ENCODE measurements around the gene DUT.
"Not testable (repeated sequence)": the region's sequence is repeated elsewhere in the genome, so short reads cannot be mapped to it uniquely, and the experiment has no call there.

DUT gene

DNA sequence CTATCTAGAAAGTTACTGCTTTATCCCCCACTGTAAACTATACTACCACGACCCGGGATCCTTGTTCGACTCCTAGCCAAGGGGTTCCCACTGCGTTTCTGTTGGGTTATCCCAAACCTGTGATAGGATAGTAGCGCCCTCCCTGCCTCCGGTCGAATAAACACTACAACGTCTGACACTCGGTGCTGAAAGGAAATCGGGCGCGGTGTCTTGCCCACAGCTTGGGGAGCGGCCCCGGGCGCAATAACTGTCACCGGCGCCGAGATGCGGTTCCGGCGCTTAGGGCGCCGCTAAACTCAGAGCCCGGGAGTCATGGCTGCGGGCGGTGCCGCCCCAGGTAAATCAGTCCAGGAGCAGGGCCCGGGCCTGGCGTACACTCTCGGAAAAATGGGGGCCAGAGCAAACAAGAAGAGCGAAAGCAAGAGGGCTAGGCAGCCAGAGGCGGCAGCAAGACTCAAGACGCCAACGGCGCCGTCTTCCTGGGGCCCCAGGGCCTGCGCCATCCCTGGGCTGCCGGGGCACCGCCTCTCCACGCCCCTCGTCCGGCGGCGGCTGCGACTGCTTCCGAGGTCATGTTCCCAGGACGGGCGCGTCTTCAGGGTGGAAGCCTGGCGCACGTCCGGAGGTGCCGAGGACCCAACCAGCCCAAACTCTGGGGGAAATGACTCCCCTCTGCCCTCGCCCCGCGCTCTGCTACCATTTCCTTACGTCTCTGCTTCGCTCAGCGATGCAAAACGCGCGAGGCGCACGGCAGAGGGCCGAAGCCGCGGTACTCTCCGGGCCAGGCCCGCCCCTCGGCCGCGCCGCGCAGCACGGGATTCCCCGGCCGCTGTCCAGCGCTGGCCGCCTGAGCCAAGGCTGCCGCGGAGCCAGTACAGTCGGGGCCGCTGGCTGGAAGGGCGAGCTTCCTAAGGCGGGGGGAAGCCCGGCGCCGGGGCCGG lies at the start of gene DUT:
Gene DUT, plus strand, starts transcription at position 575 of the 941 bp plus-strand sequence. Its CDS starts 87 bp downstream, at position 662.
- DNase-seq: no peak

DNA sequence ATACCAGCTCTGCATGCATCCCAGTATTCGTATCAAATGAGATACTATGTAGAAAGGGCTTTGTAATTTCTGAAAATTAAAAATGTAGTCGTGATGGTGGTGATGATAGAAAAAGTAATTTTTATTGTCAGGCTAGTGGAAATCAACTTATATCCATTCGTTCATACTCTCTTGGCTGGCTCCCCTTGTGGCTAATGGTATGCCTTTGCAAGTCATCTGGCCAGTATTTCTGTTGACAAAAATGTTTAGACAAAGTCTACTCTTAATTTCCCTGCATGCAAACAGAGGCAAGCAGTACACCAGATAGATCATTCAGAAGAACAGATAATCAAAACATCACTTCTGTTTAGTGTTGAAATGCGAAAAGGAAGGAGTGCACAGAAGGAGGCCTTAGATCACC lies 49.6 kb upstream of the DUT start:
- DNase-seq: no peak

DNA sequence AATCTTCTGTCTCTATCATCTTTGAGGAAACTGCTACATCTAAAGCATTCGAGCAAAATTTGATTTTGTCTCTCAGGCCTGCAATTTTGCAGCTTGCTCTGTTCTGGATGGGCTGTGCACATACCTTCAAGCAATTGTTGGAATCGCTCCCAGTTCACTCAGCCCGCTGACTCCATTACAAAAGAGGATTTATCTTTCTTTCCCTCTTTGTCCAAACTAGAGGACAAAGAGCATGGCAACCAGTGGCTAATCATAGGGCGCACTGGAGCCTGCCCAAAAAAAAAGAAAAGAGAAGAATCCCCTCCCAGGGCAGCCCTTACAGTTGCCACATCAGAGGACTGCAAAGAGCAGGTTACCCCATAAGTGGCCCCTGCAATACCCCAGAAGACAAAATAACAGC lies 49.0 kb upstream of the DUT start:
- DNase-seq: no peak

DNA sequence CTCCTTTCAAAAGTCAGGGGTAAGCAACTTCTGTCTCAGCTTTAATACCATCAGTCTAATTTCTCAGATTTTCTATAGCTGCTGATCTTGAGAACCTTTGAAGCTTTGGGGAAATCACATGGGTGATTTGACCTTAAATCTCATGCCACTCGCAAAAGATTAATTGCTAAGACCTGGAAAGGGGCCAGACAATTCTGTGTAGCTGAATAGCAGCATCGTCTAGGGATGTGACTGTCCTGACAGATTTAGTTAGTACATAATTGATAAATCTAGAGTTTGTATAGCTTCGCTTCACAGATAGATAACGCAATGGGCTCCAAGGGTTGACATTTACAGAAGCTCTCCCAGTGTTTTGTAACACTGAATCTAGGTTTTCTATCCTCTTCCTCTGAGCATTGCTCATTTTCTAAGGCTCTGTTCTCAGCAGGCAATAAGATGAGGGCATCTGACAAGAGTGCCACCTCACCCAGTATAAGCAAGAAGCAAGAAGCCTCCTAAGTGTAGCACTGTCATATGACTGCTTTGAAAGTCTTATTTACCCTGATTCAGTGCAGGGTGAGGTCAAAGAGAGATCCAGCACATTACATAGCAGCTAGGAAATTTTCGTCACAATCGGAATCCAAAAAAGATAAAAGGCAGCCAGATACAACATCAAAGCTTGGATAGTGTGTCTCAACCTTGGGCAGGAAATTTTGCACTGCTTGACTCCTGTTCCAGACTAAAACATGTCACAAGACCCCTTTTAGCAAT lies 47.7 kb upstream of the DUT start:
- no peak for DNase-seq

DNA sequence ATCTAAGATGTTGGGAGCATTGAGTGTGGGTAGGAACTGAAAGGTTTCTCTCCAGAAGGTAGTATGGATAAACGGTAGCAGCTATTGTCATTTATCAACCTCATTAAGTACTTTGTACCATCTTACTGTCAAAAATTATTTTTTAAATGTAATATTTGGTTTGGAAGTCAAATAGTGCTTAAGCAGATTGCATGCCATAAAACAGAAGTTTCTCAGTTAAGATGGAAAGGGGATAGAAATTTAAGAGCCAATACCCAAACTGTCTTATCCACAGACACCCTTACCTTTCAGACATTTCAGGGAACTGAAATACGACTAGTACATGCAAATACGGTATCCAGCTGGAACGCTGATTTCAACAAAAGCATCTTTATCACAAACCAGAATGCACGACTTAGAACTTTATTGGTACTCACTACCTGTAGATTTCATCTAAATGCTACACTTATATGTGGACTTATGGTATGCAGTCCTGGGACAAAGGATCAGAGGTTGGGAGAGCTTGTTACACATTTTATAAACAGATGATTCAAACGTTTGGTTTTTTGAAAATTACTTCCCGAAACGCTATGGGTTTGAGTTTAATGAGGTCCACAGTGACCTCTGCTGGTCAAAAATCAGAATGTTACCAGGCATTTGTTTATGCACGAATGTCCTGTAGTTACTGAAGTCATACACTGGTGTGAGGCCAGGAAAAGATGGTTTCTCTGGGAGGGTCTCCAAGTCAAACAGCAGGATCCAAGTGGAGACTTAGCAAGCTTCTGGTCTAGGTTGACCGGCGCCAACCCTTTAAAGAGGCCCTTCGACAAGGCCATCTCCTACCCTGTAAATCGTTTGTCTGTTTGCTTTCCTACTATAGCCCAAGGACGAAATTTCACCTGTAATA lies 45.7 kb upstream of the DUT start:
- DNase-seq: peak; percentile 26

DNA sequence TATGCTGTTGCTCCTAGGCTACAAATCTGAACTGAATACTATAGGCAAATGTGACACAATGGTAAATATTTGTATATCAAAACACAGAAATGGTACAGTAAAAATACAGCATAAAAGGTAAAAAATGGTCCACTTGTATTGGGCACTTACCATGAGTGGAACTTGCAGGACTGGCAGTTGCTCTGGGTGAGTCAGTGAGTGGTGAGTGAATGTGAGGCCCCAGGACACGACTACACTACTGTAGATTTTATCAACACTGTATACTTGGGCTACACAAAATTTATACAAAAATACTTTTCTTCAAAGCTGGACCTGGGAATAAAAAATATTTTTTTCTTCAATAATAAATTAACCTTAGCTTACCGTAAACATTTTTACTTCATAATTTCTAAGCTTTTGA lies 41.6 kb upstream of the DUT start:
- no peak for DNase-seq

DNA sequence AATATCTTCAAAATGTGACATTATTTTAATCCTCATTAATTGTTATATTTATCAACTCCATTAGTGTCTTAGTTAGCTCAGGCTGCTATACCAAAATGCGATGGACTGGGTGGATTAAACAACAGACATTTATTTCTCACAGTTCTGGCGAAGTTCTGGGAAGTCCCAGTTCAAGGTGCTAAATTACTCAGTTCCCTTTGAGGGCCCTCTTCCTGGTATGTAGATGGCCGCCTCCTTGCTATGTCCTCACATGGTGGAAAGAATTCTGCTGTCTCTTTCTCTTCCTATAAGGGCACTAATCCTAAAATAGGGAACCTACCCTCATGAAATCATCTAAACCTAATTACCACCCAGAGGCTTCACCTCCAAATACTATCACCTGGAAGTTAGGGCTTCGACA lies 38.8 kb upstream of the DUT start:
- DNase-seq: no peak

DNA sequence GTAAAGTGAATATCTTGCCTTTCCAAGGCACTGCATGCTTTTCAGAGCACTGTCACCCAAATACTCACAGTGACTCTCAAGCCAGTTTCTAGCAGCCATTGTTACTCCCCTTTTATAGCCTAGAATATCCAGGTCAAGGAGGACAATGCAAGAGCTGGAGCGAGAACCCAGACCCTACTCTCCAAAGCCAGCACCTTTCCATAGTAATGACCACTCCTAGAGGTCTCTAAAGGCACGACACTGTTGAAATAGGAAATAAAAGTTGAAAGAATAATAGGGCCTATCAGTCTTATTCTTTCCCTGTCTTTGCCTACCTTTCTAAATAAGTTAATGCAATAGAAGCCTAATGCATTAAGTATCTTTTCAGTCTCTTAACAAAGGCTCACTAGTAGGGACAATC lies 33.6 kb upstream of the DUT start:
- DNase-seq: no peak

DNA sequence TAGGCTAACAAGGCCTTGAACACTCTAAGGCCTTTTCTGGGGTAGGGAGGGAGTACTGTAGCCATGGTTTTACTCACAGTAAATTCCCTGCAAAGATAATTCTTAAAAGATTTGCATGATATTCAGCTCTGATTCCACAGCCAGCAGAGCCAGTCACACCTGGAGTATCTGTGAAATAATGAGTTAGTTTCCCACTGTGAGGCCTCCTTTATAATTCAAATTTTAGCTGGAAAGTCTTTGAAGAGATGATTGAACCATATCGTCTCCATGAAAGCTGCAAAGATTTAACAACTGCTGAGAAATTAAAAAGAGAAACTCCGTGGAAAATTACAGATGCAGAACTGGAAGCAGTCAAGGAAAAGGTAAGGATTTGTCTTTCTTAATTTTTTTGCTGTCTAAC lies 32.3 kb upstream of the DUT start:
- DNase-seq: no peak

DNA sequence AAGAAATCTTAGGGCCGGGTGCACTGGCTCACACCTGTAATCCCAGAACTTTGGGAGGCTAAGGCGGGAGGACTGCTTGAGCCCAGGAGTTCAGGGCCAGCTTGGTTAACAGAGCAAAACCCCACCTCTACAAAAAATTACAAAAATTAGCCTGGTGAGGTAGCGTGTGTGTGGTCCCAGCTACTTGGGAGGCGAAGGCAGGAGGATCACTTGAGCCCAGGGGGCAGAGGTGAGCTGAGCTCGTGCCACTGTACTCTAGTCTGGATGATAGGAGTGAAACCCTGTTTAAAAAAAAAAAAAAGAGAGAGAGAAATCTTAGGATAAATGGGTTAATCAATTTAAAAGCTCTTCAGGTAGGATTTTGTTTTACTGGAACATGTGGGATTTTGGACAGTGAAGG lies 31.2 kb upstream of the DUT start:
- no peak for DNase-seq

DNA sequence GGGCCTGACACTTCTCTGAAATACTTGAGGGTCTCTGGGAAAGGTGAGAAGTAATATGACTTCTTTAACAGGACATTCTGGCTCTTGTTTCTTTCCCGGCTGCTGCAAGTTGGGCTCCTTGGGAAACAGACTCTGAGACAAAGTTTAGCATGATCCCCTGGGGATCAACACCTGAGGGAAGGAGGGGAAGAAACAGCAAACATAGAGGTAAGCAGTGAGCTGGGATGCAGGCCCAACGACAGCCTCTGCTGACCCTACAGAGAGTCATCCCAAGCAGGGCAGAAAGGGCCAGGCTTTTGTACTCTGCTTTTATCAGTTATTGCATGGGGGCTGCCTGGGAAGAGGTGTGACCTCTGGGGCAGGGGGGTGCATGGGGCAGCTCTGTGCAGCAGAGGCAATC lies 26.8 kb upstream of the DUT start:
- DNase-seq: no peak

DNA sequence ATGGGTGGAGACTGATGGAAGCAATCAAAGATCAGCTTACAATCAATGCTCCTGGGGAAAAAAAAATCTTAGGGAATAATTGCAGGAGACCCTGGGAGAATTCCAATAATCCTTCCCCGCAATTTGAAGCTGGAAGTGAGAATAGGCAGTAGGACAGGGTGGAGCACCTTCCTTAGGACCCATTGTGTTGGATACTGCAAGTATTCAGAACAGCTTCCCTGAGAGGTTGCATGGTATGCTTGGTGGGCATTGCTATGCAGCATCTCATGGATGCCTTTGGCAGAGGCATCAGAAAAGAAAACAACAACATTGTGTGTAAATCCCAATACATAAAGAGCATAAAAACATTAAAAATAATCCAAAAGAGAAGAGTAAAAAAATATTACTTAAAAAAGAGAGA lies 24.6 kb upstream of the DUT start:
- no peak for DNase-seq

DNA sequence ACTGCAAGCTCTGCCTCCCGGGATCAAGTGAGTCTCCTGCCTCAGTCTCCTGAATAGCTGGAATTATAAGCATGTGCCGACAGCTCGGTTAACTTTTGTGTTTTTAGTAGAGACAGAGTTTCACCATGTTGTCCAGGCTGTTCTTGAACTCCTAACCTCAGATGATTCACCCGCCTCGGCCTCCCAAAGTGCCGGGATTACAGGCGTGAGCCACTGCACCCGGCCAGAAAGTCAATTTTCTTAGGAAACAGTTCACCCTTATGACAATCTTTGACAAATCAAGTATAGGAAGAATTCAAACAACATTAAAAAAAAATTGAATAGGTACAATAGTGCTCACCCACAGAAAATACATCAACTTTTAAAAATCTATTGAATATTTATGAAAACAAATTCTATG lies 23.6 kb upstream of the DUT start:
- no peak for DNase-seq

DNA sequence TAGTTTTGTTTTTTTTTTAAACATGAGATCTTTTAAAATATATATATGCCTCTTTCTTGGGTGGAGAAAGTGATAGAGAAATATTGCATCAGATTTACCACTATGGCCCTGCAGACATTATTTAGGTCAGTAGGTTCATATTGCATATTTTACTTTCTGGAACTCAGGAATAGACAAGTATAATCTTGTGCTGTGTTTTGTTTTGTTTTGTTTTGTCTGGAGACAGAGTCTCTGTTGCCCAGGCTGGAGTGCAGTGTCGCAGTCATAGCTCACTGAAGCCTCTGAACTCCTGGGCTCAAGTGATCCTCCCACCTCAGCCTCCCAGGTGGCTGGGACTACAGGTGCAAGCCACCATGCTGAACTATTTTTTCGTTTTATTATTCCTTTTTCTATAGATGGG lies 21.5 kb upstream of the DUT start:
- DNase-seq: no peak

DNA sequence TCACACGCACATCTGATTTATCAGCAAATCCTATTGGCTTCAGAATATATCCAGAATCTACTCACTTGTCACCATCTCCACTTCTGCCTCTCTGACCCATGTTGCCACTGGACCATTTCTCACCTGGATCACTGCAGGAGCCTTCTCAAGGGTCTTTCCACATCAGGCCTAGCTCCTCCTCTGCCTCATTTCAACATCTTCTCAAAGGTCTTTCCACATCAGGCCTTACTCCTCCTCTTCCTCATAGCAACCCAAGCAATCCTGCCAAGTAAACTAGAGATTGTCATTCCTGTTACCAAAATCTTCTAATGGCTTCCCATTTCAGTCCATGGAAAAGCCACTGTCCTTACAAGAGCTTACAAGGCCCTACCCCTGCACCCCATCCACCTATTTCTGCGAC lies 18.0 kb upstream of the DUT start:
- DNase-seq: no peak

DNA sequence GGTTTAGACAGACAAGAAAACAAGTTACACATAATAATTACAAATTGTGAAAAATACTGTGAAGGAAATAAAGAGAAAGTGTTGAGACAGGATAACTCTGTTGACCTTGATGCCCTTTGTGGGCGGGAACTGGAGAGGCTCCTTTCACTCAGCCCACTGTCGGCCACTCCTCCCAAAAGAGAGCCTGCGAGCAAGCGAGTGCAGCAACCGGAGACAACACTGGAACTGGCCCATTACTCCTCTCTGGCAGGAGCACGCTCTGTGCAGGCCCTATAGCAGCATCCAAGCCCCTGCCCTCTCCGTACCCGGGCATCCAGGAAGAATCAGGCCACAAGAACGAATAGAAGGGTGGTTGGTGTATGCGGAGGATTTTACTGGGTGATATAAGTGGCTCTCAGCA lies 16.2 kb upstream of the DUT start:
- DNase-seq: no peak

DNA sequence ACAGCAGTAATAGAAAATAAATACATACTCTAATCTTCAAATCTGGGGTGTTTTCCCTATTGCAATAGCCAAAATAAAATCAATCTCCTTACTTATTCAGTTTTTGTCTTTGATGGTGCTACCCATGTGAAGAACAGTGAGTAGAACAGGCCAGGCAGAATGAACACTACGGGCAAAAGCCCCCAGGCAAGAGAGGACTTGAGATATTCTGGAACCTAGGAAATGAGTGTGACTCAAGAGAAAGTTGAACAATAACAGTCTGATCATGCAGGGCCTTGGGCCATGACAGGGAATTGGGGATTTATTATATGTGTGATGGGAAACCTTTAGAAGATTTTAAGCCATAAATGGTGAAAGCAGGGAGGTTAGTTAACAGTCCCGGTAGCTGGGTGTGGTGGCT lies 14.0 kb upstream of the DUT start:
- DNase-seq: no peak

DNA sequence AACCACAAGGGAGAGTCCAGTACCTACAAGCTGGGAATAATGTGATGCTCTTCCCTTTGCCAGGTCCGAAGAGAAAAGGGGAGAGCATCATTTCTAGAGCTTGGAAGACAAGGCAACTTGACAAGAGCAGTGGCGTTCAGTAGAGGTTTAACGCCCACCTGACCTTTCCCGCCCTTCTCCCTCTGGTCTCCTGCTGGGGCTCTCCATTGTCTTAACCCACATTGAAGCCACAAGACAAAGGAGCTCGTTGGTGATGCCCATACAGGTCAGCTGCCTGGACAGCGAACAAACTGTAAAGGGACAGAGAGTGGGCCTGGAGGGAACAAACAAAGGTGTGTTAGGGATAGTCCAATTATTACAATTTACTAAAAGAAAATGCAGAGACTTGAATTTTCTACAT lies 13.1 kb upstream of the DUT start:
- no peak for DNase-seq

DNA sequence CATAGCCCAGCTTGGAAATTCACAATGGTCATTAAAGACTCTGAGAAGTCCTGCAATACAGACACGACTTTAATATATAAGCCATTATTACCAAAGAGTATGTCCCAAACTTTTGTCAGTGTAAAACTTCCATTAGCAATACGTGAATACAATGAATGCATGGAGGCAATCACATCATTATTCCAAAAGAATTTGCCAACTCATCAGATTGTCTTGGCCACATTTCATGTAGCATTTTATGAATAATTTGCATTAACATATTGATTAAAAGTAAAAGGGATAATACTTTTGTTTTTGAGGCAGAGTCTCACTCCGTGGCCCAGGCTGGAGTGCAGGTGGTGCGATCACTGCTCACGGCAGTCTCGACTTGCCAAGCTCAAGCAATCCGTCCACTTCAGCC lies 7.9 kb upstream of the DUT start:
- DNase-seq: no peak

DNA sequence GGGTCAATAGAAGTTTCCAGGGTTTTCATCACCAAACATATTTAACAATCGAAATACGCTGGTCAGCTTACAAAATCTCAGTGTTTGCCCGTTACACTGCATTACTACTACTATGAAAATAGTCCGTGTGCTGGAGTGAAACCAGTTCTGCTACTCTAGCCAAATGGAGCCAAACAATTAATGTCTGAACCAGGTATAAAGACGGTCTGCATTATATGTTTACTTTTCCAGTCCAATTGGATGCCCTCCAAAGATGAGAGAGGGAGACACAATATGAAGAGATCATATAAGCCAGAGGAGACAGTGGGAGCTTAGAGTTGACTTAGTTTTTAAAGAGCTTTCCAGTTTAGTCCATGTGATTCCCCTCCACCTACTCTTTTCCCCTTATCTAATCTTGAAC lies 6.3 kb upstream of the DUT start:
- no peak for DNase-seq

DNA sequence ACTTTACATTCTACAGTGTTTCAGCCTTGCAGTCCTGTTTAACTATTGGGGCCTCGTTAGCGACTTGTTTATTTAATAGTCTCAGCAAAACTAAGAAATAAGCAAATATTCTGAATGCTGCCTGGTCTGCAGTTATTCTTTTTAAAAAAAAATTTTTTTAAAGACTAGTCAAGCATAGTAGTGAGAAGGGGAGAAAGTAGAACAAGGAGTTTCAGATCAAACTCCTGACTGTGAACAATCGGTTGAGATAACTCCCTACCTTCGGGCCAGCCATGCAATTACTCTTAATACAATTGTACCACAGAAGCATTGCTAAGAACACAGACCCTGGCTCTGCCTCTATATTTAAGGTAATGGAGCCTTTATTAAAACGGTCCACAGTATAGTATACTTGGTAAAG lies 5.8 kb upstream of the DUT start:
- no peak for DNase-seq

DNA sequence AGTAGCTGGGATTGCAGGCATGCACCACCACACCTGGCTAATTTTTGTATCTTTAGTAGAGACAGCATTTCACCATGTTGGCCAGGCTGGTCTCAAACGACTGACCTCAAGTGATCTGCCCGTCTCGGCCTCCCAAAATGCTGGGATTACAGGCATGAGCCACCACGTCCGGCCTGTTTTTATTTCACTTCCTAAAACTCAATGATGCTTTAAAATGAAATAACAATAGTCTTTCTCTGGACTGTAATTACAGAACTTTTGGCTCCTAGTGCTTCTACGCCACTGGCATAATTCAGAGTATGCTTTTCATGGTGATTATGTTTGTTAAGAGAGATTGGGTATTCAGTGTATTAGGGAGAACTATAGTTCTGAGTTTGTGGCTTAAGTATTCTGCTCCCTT lies 5.0 kb upstream of the DUT start:
- not testable (repeated sequence) for DNase-seq

DNA sequence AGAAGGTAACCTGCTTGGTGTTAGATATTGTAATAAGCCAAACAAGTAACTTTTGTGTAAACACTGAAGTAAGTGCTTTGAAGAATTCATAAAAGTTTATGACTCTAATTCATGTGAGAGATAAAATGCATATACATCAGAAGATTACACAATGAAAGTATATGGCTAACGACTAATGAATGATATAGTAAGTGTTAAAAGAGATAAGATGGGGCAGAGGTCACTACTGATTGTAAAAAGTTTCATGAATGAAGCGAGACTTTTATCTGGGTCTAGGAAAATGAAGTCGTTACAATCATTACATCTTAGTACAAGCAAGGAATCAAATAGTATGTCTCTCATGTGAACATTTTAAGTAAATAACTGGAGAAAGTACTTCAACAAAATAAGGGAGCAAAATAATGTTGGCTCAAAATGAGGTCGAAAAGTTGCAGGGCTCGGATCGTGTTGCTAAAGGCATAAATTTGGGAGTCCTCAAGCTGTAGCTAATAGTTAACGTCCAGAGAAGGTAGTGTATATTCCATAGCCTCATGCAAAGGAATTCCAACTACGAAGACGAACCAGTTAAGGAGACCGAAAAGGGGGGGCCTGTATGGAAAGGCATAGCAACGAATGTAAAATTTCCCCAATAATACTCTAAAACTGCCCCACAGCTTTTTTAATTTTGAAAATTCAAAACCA lies 984 bp upstream of the DUT start:
- no peak for DNase-seq

All from NCI-H1436 treated with DMSO at 0.1 percent for 48 hours (cell line).